WTC11 (cell line): ENCODE measurements around the gene SSH2. TPM values are rescaled to one million over a fixed set of nuclear protein-coding genes. Genes with fewer than 3 reads are reported as not detected.

Experiments used
- ATAC-seq: fragments of 200-7000 bp; cut with Tn5 transposase; 2 replicates; pipeline ENCODE4 v1.10.0; 2021; ENCODE audit warnings: mild to moderate bottlenecking, moderate library complexity
- CTCF ChIA-PET: fragments of 300-600 bp; sonication (Branson Sonifier 250); formaldehyde crosslinking; loops from one replicate; lab custom pipeline; 2021; ENCODE audit warnings: antibody characterized with exemption; lab: Charles Lee
- POLR2A ChIA-PET: fragments of 350-600 bp; sonication (Branson Sonifier 250); formaldehyde crosslinking; loops from one replicate; lab custom pipeline; 2021; ENCODE audit warnings: antibody characterized with exemption; lab: Charles Lee
- DNase-seq: peaks from one replicate; pipeline ENCODE4 v3.0.0; 2021; ENCODE audit warnings: low spot score
- H3K27ac Mint-ChIP-seq: 2 replicates; pipeline ENCODE4 v1.8.0; 2021; ENCODE audit warnings: mixed read lengths
- H3K27me3 Mint-ChIP-seq: 2 replicates; pipeline ENCODE4 v1.8.0; 2021; ENCODE audit warnings: low read depth, mild to moderate bottlenecking, moderate library complexity, mixed read lengths
- H3K36me3 Mint-ChIP-seq: 2 replicates; pipeline ENCODE4 v1.8.0; 2021; ENCODE audit warnings: mixed read lengths
- H3K4me1 Mint-ChIP-seq: 2 replicates; pipeline ENCODE4 v1.8.0; 2022; ENCODE audit warnings: mixed read lengths
- H3K4me3 Mint-ChIP-seq: 2 replicates; pipeline ENCODE4 v1.8.0; 2021; ENCODE audit warnings: mild to moderate bottlenecking, moderate library complexity, mixed read lengths
- H3K9me3 Mint-ChIP-seq: 2 replicates; pipeline ENCODE4 v1.8.0; 2021; ENCODE audit warnings: mixed read lengths
- CREM ChIP-seq: sonication (generic); formaldehyde crosslinking; IDR thresholded peaks from 2 replicates; pipeline ENCODE4 v1.8.1; 2022; ENCODE audit warnings: mild to moderate bottlenecking, missing genetic modification reagents, moderate library complexity
- ELF4 ChIP-seq: sonication (generic); formaldehyde crosslinking; IDR thresholded peaks from 2 replicates; pipeline ENCODE4 v1.8.1; 2022; ENCODE audit warnings: low read depth, mild to moderate bottlenecking, moderate library complexity, missing genetic modification reagents
- HMGA2 ChIP-seq: fragments of 250-450 bp; sonication (Bioruptor Pico); IDR thresholded peaks from 2 replicates; pipeline ENCODE4 v1.4.0; 2021; ENCODE audit warnings: mild to moderate bottlenecking, moderate library complexity
- MXD4 ChIP-seq: fragments of 250-450 bp; sonication (Bioruptor Pico); IDR thresholded peaks from 2 replicates; pipeline ENCODE4 v1.8.0; 2021; ENCODE audit warnings: mild to moderate bottlenecking, moderate library complexity, borderline replicate concordance
- PRRX2 ChIP-seq: fragments of 250-450 bp; sonication (Bioruptor Pico); IDR thresholded peaks from 2 replicates; pipeline ENCODE4 v1.8.0; 2021; ENCODE audit warnings: mild to moderate bottlenecking
- RELA ChIP-seq: sonication (generic); formaldehyde crosslinking; IDR thresholded peaks from 2 replicates; pipeline ENCODE4 v1.8.1; 2022; ENCODE audit warnings: missing genetic modification reagents, mild to moderate bottlenecking, borderline replicate concordance
- TP53 ChIP-seq: sonication (generic); formaldehyde crosslinking; IDR thresholded peaks from 2 replicates; pipeline ENCODE4 v1.8.1; 2023; ENCODE audit warnings: mild to moderate bottlenecking, missing genetic modification reagents
- ZNF263 ChIP-seq: sonication (generic); formaldehyde crosslinking; IDR thresholded peaks from 2 replicates; pipeline ENCODE4 v1.8.1; 2022; ENCODE audit warnings: low read depth, mild to moderate bottlenecking, moderate library complexity, missing genetic modification reagents
- ZNF396 ChIP-seq: fragments of 250-450 bp; sonication (Bioruptor Pico); IDR thresholded peaks from 2 replicates; pipeline ENCODE4 v1.8.0; 2021; ENCODE audit warnings: mild to moderate bottlenecking, moderate library complexity, borderline replicate concordance
- ZNF416 ChIP-seq: fragments of 250-450 bp; sonication (Bioruptor Pico); IDR thresholded peaks from 2 replicates; pipeline ENCODE4 v1.9.0; 2021; ENCODE audit warnings: mild to moderate bottlenecking, inconsistent platforms
- total RNA-seq: library from RNA; stranded (reverse); gene quantifications from 3 replicates; pipeline ENCODE4 v1.2.3, GENCODE V29; 2021
- TF ChIP-seq, protein P1 (sequence below): sonication (generic); formaldehyde crosslinking; IDR thresholded peaks from 2 replicates; pipeline ENCODE4 v1.8.1; 2023; ENCODE audit warnings: mild to moderate bottlenecking, missing genetic modification reagents, moderate library complexity
- TF ChIP-seq, protein P2 (sequence below): sonication (generic); formaldehyde crosslinking; IDR thresholded peaks from 2 replicates; pipeline ENCODE4 v1.8.1; 2022; ENCODE audit warnings: low read depth, mild to moderate bottlenecking, moderate library complexity, missing genetic modification reagents, borderline replicate concordance
- TF ChIP-seq, protein P3 (sequence below): sonication (generic); formaldehyde crosslinking; conservative IDR thresholded peaks from 2 replicates; pipeline ENCODE4 v1.8.1; 2023; ENCODE audit warnings: mild to moderate bottlenecking, low read depth, missing genetic modification reagents, moderate library complexity
- TF ChIP-seq, protein P4 (sequence below): fragments of 250-450 bp; sonication (Bioruptor Pico); IDR thresholded peaks from 2 replicates; pipeline ENCODE4 v1.8.0; 2021; ENCODE audit warnings: mild to moderate bottlenecking
- TF ChIP-seq, protein P5 (sequence below): sonication (generic); formaldehyde crosslinking; IDR thresholded peaks from 2 replicates; pipeline ENCODE4 v1.8.1; 2023; ENCODE audit warnings: mild to moderate bottlenecking, missing genetic modification reagents, moderate library complexity
- TF ChIP-seq, protein P6 (sequence below): sonication (generic); formaldehyde crosslinking; IDR thresholded peaks from 2 replicates; pipeline ENCODE4 v1.8.1; 2023; ENCODE audit warnings: mild to moderate bottlenecking, moderate library complexity, missing genetic modification reagents
- TF ChIP-seq, protein P7 (sequence below): fragments of 250-450 bp; sonication (Bioruptor Pico); IDR thresholded peaks from 2 replicates; pipeline ENCODE4 v1.9.0; 2021; ENCODE audit warnings: mild to moderate bottlenecking

SSH2 gene
- total RNA-seq, 1 experiment from 2014 or later, result 14.3 TPM

DNA sequence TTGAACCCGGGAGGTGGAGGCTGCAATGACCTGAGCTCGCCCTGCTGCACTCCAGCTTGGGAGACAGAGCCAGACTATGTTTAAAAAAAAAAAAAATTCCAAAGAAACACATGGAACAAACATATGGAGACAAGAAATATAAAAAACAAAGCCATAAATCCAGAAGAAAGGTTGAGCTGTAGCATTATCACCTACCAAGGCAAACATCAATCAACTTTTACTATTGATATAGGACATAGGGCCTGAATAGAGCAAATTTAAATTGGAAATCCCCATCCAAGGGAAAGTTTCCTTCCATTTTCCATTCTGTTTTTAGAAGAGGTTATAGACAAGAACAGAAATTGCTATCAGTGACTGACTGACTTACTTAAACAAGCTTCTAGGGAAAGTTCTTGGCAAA, 56.6 kb downstream of the SSH2 start:
- ATAC-seq, result no peak
- POLR2A ChIA-PET, result no interaction called here
- no peak overlapping the region for H3K4me3 Mint-ChIP-seq
- CTCF ChIA-PET, result interaction anchor here (0.6 to 1.4 kb wide), 2 partner anchors 58 to 1123 kb away, joined by 3 read pairs; no protein-coding TSS in a partner anchor
- H3K4me1 Mint-ChIP-seq, result no peaks in the 10 kb centered on the region
- no peaks in the 10 kb centered on the region for H3K36me3 Mint-ChIP-seq
- H3K27me3 Mint-ChIP-seq, result no peaks in the 10 kb centered on the region
- no peak for TF ChIP-seq PRRX2 (CRISPR knock-in tag)
- H3K9me3 Mint-ChIP-seq, result no peaks in the 10 kb centered on the region
- no peak for DNase-seq
- H3K27ac Mint-ChIP-seq, result no peak overlapping the region

DNA sequence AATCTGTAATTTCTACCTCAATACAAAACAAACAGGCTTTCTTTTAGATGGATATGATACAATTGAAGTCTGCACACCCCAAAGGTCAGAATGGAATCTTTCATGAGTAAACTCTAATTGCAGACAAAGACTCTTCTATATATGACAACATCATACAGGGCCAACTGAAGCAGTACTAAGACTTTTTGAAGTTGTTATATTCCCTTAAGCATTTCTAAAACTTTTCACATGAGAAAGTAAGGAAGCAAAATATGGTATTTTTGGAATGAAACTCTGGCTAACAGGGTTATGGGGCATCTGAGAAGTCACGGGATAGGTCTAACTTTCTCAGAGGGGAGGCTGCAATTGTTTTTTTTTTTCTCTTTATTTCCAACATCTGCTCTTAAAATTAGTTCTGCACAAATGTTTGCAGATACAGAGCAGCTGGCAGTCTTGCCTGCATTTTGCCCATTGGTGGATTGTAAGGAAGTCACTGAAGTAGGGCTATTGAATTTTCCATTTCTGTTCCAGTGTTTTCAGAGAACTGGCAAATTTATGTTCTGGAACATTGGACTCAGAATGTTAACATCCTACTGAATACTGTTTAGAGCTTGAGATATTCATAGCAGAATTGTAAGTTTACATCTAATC, 59.1 kb downstream of the SSH2 start:
- ATAC-seq, result no peak
- Mint-ChIP-seq H3K27ac (no peak overlapping the region), H3K9me3 (no peaks in the 10 kb centered on the region), H3K4me3 (no peak overlapping the region), H3K4me1 (peaks cover 17% of the 10 kb centered on the region), H3K27me3 (no peaks in the 10 kb centered on the region), H3K36me3 (no peaks in the 10 kb centered on the region)
- ChIA-PET POLR2A (no interaction called here), CTCF (interaction anchor here (1.3 kb wide), 1 partner anchor 60 kb away, joined by 4 read pairs; no protein-coding TSS in a partner anchor)
- TF ChIP-seq TP53 (CRISPR knock-in tag) (no peak), HMGA2 (CRISPR knock-in tag) (no peak), RELA (CRISPR knock-in tag) (no peak), ZNF416 (CRISPR knock-in tag) (no peak), ELF4 (CRISPR knock-in tag) (no peak), PRRX2 (CRISPR knock-in tag) (no peak), MXD4 (no peak), ZNF396 (CRISPR knock-in tag) (no peak), CREM (CRISPR knock-in tag) (no peak), ZNF263 (CRISPR knock-in tag) (no peak)
- TF ChIP-seq, protein P1, sequence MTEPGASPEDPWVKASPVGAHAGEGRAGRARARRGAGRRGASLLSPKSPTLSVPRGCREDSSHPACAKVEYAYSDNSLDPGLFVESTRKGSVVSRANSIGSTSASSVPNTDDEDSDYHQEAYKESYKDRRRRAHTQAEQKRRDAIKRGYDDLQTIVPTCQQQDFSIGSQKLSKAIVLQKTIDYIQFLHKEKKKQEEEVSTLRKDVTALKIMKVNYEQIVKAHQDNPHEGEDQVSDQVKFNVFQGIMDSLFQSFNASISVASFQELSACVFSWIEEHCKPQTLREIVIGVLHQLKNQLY, result no peak
- TF ChIP-seq, protein P2, sequence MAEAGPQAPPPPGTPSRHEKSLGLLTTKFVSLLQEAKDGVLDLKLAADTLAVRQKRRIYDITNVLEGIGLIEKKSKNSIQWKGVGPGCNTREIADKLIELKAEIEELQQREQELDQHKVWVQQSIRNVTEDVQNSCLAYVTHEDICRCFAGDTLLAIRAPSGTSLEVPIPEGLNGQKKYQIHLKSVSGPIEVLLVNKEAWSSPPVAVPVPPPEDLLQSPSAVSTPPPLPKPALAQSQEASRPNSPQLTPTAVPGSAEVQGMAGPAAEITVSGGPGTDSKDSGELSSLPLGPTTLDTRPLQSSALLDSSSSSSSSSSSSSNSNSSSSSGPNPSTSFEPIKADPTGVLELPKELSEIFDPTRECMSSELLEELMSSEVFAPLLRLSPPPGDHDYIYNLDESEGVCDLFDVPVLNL (CRISPR knock-in tag), result no peak
- TF ChIP-seq, protein P3, sequence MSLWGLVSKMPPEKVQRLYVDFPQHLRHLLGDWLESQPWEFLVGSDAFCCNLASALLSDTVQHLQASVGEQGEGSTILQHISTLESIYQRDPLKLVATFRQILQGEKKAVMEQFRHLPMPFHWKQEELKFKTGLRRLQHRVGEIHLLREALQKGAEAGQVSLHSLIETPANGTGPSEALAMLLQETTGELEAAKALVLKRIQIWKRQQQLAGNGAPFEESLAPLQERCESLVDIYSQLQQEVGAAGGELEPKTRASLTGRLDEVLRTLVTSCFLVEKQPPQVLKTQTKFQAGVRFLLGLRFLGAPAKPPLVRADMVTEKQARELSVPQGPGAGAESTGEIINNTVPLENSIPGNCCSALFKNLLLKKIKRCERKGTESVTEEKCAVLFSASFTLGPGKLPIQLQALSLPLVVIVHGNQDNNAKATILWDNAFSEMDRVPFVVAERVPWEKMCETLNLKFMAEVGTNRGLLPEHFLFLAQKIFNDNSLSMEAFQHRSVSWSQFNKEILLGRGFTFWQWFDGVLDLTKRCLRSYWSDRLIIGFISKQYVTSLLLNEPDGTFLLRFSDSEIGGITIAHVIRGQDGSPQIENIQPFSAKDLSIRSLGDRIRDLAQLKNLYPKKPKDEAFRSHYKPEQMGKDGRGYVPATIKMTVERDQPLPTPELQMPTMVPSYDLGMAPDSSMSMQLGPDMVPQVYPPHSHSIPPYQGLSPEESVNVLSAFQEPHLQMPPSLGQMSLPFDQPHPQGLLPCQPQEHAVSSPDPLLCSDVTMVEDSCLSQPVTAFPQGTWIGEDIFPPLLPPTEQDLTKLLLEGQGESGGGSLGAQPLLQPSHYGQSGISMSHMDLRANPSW (CRISPR knock-in tag), result no peak
- TF ChIP-seq, protein P4, sequence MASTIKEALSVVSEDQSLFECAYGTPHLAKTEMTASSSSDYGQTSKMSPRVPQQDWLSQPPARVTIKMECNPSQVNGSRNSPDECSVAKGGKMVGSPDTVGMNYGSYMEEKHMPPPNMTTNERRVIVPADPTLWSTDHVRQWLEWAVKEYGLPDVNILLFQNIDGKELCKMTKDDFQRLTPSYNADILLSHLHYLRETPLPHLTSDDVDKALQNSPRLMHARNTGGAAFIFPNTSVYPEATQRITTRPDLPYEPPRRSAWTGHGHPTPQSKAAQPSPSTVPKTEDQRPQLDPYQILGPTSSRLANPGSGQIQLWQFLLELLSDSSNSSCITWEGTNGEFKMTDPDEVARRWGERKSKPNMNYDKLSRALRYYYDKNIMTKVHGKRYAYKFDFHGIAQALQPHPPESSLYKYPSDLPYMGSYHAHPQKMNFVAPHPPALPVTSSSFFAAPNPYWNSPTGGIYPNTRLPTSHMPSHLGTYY (CRISPR knock-in tag), result no peak
- TF ChIP-seq, protein P5, sequence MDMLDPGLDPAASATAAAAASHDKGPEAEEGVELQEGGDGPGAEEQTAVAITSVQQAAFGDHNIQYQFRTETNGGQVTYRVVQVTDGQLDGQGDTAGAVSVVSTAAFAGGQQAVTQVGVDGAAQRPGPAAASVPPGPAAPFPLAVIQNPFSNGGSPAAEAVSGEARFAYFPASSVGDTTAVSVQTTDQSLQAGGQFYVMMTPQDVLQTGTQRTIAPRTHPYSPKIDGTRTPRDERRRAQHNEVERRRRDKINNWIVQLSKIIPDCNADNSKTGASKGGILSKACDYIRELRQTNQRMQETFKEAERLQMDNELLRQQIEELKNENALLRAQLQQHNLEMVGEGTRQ (CRISPR knock-in tag), result no peak
- TF ChIP-seq, protein P6, sequence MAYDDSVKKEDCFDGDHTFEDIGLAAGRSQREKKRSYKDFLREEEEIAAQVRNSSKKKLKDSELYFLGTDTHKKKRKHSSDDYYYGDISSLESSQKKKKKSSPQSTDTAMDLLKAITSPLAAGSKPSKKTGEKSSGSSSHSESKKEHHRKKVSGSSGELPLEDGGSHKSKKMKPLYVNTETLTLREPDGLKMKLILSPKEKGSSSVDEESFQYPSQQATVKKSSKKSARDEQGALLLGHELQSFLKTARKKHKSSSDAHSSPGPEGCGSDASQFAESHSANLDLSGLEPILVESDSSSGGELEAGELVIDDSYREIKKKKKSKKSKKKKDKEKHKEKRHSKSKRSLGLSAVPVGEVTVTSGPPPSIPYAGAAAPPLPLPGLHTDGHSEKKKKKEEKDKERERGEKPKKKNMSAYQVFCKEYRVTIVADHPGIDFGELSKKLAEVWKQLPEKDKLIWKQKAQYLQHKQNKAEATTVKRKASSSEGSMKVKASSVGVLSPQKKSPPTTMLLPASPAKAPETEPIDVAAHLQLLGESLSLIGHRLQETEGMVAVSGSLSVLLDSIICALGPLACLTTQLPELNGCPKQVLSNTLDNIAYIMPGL (CRISPR knock-in tag), result no peak
- TF ChIP-seq, protein P7, sequence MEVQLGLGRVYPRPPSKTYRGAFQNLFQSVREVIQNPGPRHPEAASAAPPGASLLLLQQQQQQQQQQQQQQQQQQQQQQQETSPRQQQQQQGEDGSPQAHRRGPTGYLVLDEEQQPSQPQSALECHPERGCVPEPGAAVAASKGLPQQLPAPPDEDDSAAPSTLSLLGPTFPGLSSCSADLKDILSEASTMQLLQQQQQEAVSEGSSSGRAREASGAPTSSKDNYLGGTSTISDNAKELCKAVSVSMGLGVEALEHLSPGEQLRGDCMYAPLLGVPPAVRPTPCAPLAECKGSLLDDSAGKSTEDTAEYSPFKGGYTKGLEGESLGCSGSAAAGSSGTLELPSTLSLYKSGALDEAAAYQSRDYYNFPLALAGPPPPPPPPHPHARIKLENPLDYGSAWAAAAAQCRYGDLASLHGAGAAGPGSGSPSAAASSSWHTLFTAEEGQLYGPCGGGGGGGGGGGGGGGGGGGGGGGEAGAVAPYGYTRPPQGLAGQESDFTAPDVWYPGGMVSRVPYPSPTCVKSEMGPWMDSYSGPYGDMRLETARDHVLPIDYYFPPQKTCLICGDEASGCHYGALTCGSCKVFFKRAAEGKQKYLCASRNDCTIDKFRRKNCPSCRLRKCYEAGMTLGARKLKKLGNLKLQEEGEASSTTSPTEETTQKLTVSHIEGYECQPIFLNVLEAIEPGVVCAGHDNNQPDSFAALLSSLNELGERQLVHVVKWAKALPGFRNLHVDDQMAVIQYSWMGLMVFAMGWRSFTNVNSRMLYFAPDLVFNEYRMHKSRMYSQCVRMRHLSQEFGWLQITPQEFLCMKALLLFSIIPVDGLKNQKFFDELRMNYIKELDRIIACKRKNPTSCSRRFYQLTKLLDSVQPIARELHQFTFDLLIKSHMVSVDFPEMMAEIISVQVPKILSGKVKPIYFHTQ (CRISPR knock-in tag), result no peak
- no peak for DNase-seq
